HEK293 (cell line): Measurements from ENCODE around the gene KIZ.

Experiments used
- CTCF ChIA-PET: fragments of 350-600 bp; formaldehyde crosslinking; extraction: SDS; loops from one replicate; lab custom pipeline; 2021; ENCODE audit warnings: antibody characterized with exemption; lab: Yijun Ruan, JAX
- POLR2A ChIA-PET: fragments of 300-600 bp; formaldehyde crosslinking; extraction: SDS; loops from one replicate; lab custom pipeline; 2020; ENCODE audit warnings: antibody characterized with exemption, inconsistent platforms; lab: Yijun Ruan, JAX
- H3K27ac ChIP-seq: fragments of 200-500 bp; sonication (Bioruptor generic); 2 replicates; pipeline ENCODE4 v1.5.1; 2014; ENCODE audit warnings: low read depth, low read length, control low read depth, inconsistent platforms; ENCODE audit errors: extremely low read depth
- H3K36me3 ChIP-seq, 2 experiments: fragments of 200-500 bp in 1 of 2; sonication (Bioruptor generic) in 1 of 2; 1 replicate in 1 of 2; 2 replicates in 1 of 2; pipeline ENCODE4 v1.5.1; 2014 to 2017; ENCODE audit warnings: inconsistent platforms in 2 of 2, low read length in 2 of 2; ENCODE audit not compliant: control insufficient read depth in 2 of 2, insufficient read depth in 1 of 2
- H3K4me1 ChIP-seq: fragments of 200-500 bp; sonication (Bioruptor generic); 2 replicates; pipeline ENCODE4 v1.5.1; 2014; ENCODE audit warnings: mild to moderate bottlenecking, low read length, inconsistent platforms; ENCODE audit not compliant: control insufficient read depth, insufficient read depth
- H3K4me3 ChIP-seq: 2 replicates; pipeline ENCODE4 v1.5.1; 2011; ENCODE audit warnings: low read depth, mild to moderate bottlenecking, control low read depth, low read length, moderate library complexity
- H3K9me3 ChIP-seq: fragments of 200-500 bp; sonication (Bioruptor generic); 2 replicates; pipeline ENCODE4 v1.5.1; 2014; ENCODE audit warnings: low read depth, low read length, inconsistent platforms; ENCODE audit not compliant: control insufficient read depth, insufficient read depth
- SCRT2 ChIP-seq: fragments of 450-650 bp; formaldehyde crosslinking; IDR thresholded peaks from 2 replicates; pipeline ENCODE4 v1.5.1; 2016; ENCODE audit warnings: missing biosample characterization, missing genetic modification characterization
- ZFP3 ChIP-seq: fragments of 450-650 bp; formaldehyde crosslinking; IDR thresholded peaks from 2 replicates; pipeline ENCODE4 v1.5.1; 2016; ENCODE audit warnings: low read depth, missing biosample characterization, missing genetic modification characterization
- ZNF112 ChIP-seq: fragments of 450-650 bp; formaldehyde crosslinking; IDR thresholded peaks from 2 replicates; pipeline ENCODE4 v1.5.0; 2017; ENCODE audit warnings: missing biosample characterization, missing genetic modification characterization
- ZNF121 ChIP-seq: fragments of 450-650 bp; formaldehyde crosslinking; IDR thresholded peaks from 2 replicates; pipeline ENCODE4 v1.5.1; 2016; ENCODE audit warnings: missing biosample characterization, missing genetic modification characterization
- ZNF302 ChIP-seq: fragments of 450-650 bp; formaldehyde crosslinking; IDR thresholded peaks from 2 replicates; pipeline ENCODE4 v1.5.1; 2016; ENCODE audit warnings: missing biosample characterization, missing genetic modification characterization, low read depth
- ZNF404 ChIP-seq: fragments of 450-650 bp; formaldehyde crosslinking; IDR thresholded peaks from 2 replicates; pipeline ENCODE4 v1.5.1; 2017; ENCODE audit warnings: missing biosample characterization, missing genetic modification characterization
- ZNF416 ChIP-seq: fragments of 450-650 bp; formaldehyde crosslinking; IDR thresholded peaks from 2 replicates; pipeline ENCODE4 v1.5.1; 2016; ENCODE audit warnings: missing biosample characterization, missing genetic modification characterization
- ZNF473 ChIP-seq: fragments of 450-650 bp; formaldehyde crosslinking; IDR thresholded peaks from 2 replicates; pipeline ENCODE4 v1.5.1; 2017; ENCODE audit warnings: missing biosample characterization, missing genetic modification characterization
- ZNF530 ChIP-seq: fragments of 450-650 bp; formaldehyde crosslinking; IDR thresholded peaks from 2 replicates; pipeline ENCODE4 v1.5.1; 2016; ENCODE audit warnings: low read depth, missing biosample characterization, missing genetic modification characterization
- ZNF707 ChIP-seq: fragments of 450-650 bp; formaldehyde crosslinking; IDR thresholded peaks from 2 replicates; pipeline ENCODE4 v1.5.1; 2016; ENCODE audit warnings: missing biosample characterization, missing genetic modification characterization
- TF ChIP-seq, protein P1 (sequence below): sonication (generic); formaldehyde crosslinking; IDR thresholded peaks from 2 replicates; pipeline ENCODE4 v1.8.1; 2022; ENCODE audit warnings: mild to moderate bottlenecking, moderate library complexity, missing genetic modification reagents
- TF ChIP-seq, protein P2 (sequence below): IDR thresholded peaks from 2 replicates; pipeline ENCODE4 v1.6.1; 2011; ENCODE audit warnings: mild to moderate bottlenecking, low read depth, low read length, borderline replicate concordance
- TF ChIP-seq, protein P3 (sequence below): fragments of 450-650 bp; formaldehyde crosslinking; IDR thresholded peaks from 2 replicates; pipeline ENCODE4 v1.5.1; 2017; ENCODE audit warnings: missing biosample characterization, missing genetic modification characterization
- TF ChIP-seq, protein P4 (sequence below): fragments of 450-650 bp; formaldehyde crosslinking; IDR thresholded peaks from 2 replicates; pipeline ENCODE4 v1.5.1; 2016; ENCODE audit warnings: missing biosample characterization, missing genetic modification characterization, borderline replicate concordance

KIZ gene

DNA sequence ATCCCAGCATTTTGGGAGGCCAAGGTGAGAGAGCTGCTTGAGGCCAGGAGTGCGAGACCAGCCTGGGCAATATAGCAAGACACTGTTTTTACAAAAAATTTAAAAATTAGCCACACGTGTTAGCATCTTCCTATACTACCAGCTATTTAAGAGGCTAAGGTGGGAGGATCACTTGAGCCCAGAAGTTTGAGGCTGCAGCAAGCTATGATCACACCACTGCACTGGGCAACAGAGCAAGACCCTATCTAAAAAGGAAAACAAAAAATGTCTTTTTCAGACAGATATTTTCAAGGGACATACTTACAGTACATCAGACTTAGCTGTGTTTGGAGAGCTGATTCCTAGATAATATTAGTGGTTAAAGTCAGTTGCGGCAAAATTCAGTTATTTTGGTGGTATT, 104.3 kb downstream of the KIZ start:
- Histone ChIP-seq H3K4me1 (no peaks in the 10 kb centered on the region), H3K4me3 (no peak overlapping the region), H3K9me3 (no peaks in the 10 kb centered on the region), H3K36me3 (peaks cover 0 to 22% of the 10 kb centered on the region in 2 experiments; a peak in 2 of 3 replicates), H3K27ac (no peak overlapping the region)
- CTCF ChIA-PET: interaction anchor here (1.7 kb wide), 1 partner anchor 276 kb away, joined by 4 read pairs; no protein-coding TSS in a partner anchor
- TF ChIP-seq, protein P1, sequence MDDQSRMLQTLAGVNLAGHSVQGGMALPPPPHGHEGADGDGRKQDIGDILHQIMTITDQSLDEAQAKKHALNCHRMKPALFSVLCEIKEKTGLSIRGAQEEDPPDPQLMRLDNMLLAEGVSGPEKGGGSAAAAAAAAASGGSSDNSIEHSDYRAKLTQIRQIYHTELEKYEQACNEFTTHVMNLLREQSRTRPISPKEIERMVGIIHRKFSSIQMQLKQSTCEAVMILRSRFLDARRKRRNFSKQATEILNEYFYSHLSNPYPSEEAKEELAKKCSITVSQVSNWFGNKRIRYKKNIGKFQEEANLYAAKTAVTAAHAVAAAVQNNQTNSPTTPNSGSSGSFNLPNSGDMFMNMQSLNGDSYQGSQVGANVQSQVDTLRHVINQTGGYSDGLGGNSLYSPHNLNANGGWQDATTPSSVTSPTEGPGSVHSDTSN: no peak
- TF ChIP-seq ZFP3 (tag by site-specific recombination) (no peak), ZNF121 (tag by site-specific recombination) (peak; percentile 69)
- TF ChIP-seq, protein P2, sequence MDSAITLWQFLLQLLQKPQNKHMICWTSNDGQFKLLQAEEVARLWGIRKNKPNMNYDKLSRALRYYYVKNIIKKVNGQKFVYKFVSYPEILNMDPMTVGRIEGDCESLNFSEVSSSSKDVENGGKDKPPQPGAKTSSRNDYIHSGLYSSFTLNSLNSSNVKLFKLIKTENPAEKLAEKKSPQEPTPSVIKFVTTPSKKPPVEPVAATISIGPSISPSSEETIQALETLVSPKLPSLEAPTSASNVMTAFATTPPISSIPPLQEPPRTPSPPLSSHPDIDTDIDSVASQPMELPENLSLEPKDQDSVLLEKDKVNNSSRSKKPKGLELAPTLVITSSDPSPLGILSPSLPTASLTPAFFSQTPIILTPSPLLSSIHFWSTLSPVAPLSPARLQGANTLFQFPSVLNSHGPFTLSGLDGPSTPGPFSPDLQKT: no peak
- POLR2A ChIA-PET: no interaction called here

DNA sequence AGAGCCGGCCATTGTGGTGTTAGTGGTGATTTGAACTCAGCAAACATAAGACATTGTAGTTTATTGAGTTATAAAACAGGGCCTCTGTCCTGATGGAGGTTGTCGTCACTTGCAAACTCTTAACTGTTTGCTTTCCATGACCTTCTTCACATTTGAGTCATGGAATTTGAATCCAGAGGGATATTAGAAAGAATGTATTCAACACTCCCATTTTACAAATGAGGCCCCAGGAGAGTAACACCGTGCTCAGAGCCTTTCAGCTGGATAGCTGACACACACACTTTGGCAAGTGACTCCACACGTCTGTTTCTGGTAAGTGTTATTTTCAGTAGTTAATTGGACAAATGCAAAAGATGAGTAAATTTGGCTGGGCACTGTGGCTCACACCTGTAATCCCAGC, 104.8 kb downstream of the KIZ start:
- no peak overlapping the region for H3K27ac ChIP-seq
- CTCF ChIA-PET: interaction anchor here (0.5 to 1.7 kb wide), 3 partner anchors 275 to 397 kb away, joined by 3 to 4 read pairs (median 3); no protein-coding TSS in a partner anchor
- TF ChIP-seq ZNF473 (tag by site-specific recombination): no peak
- TF ChIP-seq SCRT2 (tag by site-specific recombination): no peak
- TF ChIP-seq, protein P3, sequence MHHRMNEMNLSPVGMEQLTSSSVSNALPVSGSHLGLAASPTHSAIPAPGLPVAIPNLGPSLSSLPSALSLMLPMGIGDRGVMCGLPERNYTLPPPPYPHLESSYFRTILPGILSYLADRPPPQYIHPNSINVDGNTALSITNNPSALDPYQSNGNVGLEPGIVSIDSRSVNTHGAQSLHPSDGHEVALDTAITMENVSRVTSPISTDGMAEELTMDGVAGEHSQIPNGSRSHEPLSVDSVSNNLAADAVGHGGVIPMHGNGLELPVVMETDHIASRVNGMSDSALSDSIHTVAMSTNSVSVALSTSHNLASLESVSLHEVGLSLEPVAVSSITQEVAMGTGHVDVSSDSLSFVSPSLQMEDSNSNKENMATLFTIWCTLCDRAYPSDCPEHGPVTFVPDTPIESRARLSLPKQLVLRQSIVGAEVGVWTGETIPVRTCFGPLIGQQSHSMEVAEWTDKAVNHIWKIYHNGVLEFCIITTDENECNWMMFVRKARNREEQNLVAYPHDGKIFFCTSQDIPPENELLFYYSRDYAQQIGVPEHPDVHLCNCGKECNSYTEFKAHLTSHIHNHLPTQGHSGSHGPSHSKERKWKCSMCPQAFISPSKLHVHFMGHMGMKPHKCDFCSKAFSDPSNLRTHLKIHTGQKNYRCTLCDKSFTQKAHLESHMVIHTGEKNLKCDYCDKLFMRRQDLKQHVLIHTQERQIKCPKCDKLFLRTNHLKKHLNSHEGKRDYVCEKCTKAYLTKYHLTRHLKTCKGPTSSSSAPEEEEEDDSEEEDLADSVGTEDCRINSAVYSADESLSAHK (tag by site-specific recombination): no peak
- TF ChIP-seq ZNF530: no peak
- TF ChIP-seq ZNF302 (tag by site-specific recombination): no peak
- TF ChIP-seq ZNF112 (tag by site-specific recombination): no peak
- no peak for TF ChIP-seq ZNF707 (tag by site-specific recombination)
- TF ChIP-seq, protein P4, sequence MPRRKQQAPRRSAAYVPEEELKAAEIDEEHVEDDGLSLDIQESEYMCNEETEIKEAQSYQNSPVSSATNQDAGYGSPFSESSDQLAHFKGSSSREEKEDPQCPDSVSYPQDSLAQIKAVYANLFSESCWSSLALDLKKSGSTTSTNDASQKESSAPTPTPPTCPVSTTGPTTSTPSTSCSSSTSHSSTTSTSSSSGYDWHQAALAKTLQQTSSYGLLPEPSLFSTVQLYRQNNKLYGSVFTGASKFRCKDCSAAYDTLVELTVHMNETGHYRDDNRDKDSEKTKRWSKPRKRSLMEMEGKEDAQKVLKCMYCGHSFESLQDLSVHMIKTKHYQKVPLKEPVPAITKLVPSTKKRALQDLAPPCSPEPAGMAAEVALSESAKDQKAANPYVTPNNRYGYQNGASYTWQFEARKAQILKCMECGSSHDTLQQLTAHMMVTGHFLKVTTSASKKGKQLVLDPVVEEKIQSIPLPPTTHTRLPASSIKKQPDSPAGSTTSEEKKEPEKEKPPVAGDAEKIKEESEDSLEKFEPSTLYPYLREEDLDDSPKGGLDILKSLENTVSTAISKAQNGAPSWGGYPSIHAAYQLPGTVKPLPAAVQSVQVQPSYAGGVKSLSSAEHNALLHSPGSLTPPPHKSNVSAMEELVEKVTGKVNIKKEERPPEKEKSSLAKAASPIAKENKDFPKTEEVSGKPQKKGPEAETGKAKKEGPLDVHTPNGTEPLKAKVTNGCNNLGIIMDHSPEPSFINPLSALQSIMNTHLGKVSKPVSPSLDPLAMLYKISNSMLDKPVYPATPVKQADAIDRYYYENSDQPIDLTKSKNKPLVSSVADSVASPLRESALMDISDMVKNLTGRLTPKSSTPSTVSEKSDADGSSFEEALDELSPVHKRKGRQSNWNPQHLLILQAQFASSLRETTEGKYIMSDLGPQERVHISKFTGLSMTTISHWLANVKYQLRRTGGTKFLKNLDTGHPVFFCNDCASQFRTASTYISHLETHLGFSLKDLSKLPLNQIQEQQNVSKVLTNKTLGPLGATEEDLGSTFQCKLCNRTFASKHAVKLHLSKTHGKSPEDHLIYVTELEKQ (tag by site-specific recombination): no peak
- no peak for TF ChIP-seq ZNF416 (tag by site-specific recombination)
- no peak for TF ChIP-seq ZNF404 (tag by site-specific recombination)
- no peak overlapping the region for H3K4me3 ChIP-seq
- H3K4me1 ChIP-seq: no peaks in the 10 kb centered on the region
- no peaks in the 10 kb centered on the region for H3K9me3 ChIP-seq
- POLR2A ChIA-PET: no interaction called here
- H3K36me3 ChIP-seq: peaks cover 0 to 22% of the 10 kb centered on the region in 2 experiments; a peak in 2 of 3 replicates
